AG20443 (cell line): ENCODE data around the gene PEAK3.

ENCODE experiments used
- DNase-seq: peaks from one replicate; pipeline ENCODE4 v3.0.0; 2012; ENCODE audit warnings: low spot score, mixed read lengths

The PEAK3 gene

GRCh38 chr19:2270423-2271233 is 11.3 kb downstream of the PEAK3 start:
- peak; percentile 95 for DNase-seq

GRCh38 chr19:2270157-2270422 is 11.9 kb downstream of the PEAK3 start:
- DNase-seq, result no peak

GRCh38 chr19:2269244-2270156 is 12.5 kb downstream of the PEAK3 start:
- DNase-seq, result peak; percentile 100

- no peak for DNase-seq
Measured at GRCh38 chr19:2268861-2269243, 13.1 kb downstream of the PEAK3 start.

- DNase-seq, result no peak
Measured at GRCh38 chr19:2268480-2268830, 13.5 kb downstream of the PEAK3 start.

GRCh38 chr19:2266183-2266993 is 15.6 kb downstream of the PEAK3 start:
- DNase-seq, result peak; percentile 83

GRCh38 chr19:2261438-2262172 is 20.4 kb downstream of the PEAK3 start:
- DNase-seq, result no peak

- no peak for DNase-seq
Measured at GRCh38 chr19:2260341-2260805, 21.6 kb downstream of the PEAK3 start.

- no peak for DNase-seq
Measured at GRCh38 chr19:2259336-2259735, 22.6 kb downstream of the PEAK3 start.

- no peak for DNase-seq
Measured at GRCh38 chr19:2255982-2256685, 25.8 kb downstream of the PEAK3 start, which contains the start of gene JSRP1. Gene JSRP1 (minus strand): TSS chr19:2256417. CDS start chr19:2255314, 1,103 bp downstream.

- no peak for DNase-seq
Measured at GRCh38 chr19:2255112-2255845, 26.7 kb downstream of the PEAK3 start.

- DNase-seq, result no peak
Measured at GRCh38 chr19:2254064-2254872, 27.7 kb downstream of the PEAK3 start.

- DNase-seq, result no peak
Measured at GRCh38 chr19:2253106-2254063, 28.6 kb downstream of the PEAK3 start.

GRCh38 chr19:2252797-2253105 is 29.2 kb downstream of the PEAK3 start:
- no peak for DNase-seq

GRCh38 chr19:2252055-2252796 is 29.7 kb downstream of the PEAK3 start:
- DNase-seq, result no peak

GRCh38 chr19:2251106-2252054 is 30.6 kb downstream of the PEAK3 start:
- no peak for DNase-seq

GRCh38 chr19:2250766-2251105 is 31.2 kb downstream of the PEAK3 start:
- DNase-seq, result no peak
